SH-SY5Y (cell line): ENCODE data around the gene PPP1R3E.

ENCODE experiments used
- GATA2 ChIP-seq: IDR thresholded peaks from 2 replicates; pipeline ENCODE4 v1.6.1; 2011; ENCODE audit warnings: mild to moderate bottlenecking, low read depth, low read length
- GATA3 ChIP-seq: IDR thresholded peaks from 2 replicates; pipeline ENCODE4 v1.6.1; 2011; ENCODE audit warnings: low read depth, mild to moderate bottlenecking, low read length, moderate library complexity

The PPP1R3E gene

GRCh38 chr14:23302290-23303225, at the start of gene PPP1R3E:
Gene PPP1R3E, minus strand, starts transcription at chr14:23302859. Its CDS starts 283 bp downstream, at chr14:23302576.
- TF ChIP-seq GATA3, result no peak
- no peak for TF ChIP-seq GATA2

GRCh38 chr14:23351681-23352505, 49.2 kb upstream of the PPP1R3E start:
- no peak for TF ChIP-seq GATA3
- no peak for TF ChIP-seq GATA2

- TF ChIP-seq GATA2 (no peak), GATA3 (no peak)
These were observed 46.6 kb upstream of the PPP1R3E start for GRCh38 chr14:23349156-23349845.

GRCh38 chr14:23348297-23348655, 45.6 kb upstream of the PPP1R3E start:
- TF ChIP-seq GATA3, result no peak
- TF ChIP-seq GATA2, result no peak

- no peak for TF ChIP-seq GATA2
- TF ChIP-seq GATA3, result no peak
These were observed 45.0 kb upstream of the PPP1R3E start for GRCh38 chr14:23347406-23348296.

- TF ChIP-seq GATA2, result no peak
These were observed 44.2 kb upstream of the PPP1R3E start for GRCh38 chr14:23346693-23347405.

- no peak for TF ChIP-seq GATA2
- no peak for TF ChIP-seq GATA3
These were observed 43.5 kb upstream of the PPP1R3E start for GRCh38 chr14:23345987-23346692.

- no peak for TF ChIP-seq GATA2
These were observed 41.8 kb upstream of the PPP1R3E start for GRCh38 chr14:23344481-23344880.

- TF ChIP-seq GATA2, result no peak
- TF ChIP-seq GATA3, result no peak
These were observed 37.0 kb upstream of the PPP1R3E start for GRCh38 chr14:23339506-23340268.

- no peak for TF ChIP-seq GATA2
- no peak for TF ChIP-seq GATA3
These were observed 33.0 kb upstream of the PPP1R3E start for GRCh38 chr14:23335623-23336022.

GRCh38 chr14:23327947-23328744, 25.5 kb upstream of the PPP1R3E start:
- no peak for TF ChIP-seq GATA3
- no peak for TF ChIP-seq GATA2
